Activated CD8-positive, alpha-beta T cell treated with anti-CD3 and anti-CD28 coated beads for 36 hours (primary cell): ENCODE data around the gene CNOT4. TPM values are rescaled to one million over a fixed set of nuclear protein-coding genes. Genes with fewer than 3 reads are reported as not detected.
A peak's percentile ranks its signal among the peaks of the same experiment; 100 is the strongest.

ENCODE experiments used
- ATAC-seq: fragments of 200-7000 bp; cut with Tn5 transposase; one replicate; pipeline ENCODE4 v1.10.0; 2021; ENCODE audit warnings: mild to moderate bottlenecking, moderate library complexity
- CTCF ChIA-PET: fragments of 350-600 bp; sonication (Branson Sonifier 250); formaldehyde crosslinking; loops from one replicate; lab custom pipeline; 2021; ENCODE audit warnings: antibody characterized with exemption; lab: Charles Lee
- POLR2A ChIA-PET: fragments of 350-600 bp; sonication (Branson Sonifier 250); formaldehyde crosslinking; loops from one replicate; lab custom pipeline; 2021; ENCODE audit warnings: antibody characterized with exemption; lab: Charles Lee
- DNase-seq: peaks from one replicate; pipeline ENCODE4 v3.0.0-alpha.2; 2020
- H3K27ac Mint-ChIP-seq: one replicate; pipeline ENCODE4 v1.8.0; 2021; ENCODE audit warnings: mild to moderate bottlenecking, mixed read lengths
- H3K27me3 Mint-ChIP-seq: one replicate; pipeline ENCODE4 v1.8.0; 2021; ENCODE audit warnings: mixed read lengths
- H3K36me3 Mint-ChIP-seq: one replicate; pipeline ENCODE4 v1.8.0; 2021; ENCODE audit warnings: low read depth, mixed read lengths
- H3K4me1 Mint-ChIP-seq: one replicate; pipeline ENCODE4 v1.8.0; 2021; ENCODE audit warnings: low read depth, mixed read lengths
- H3K4me3 Mint-ChIP-seq: one replicate; pipeline ENCODE4 v1.8.0; 2021; ENCODE audit warnings: mild to moderate bottlenecking, moderate library complexity, mixed read lengths
- H3K9me3 Mint-ChIP-seq: one replicate; pipeline ENCODE4 v1.8.0; 2021; ENCODE audit warnings: mixed read lengths
- CTCF ChIP-seq: fragments of 200-600 bp; IDR thresholded peaks from one replicate; pipeline ENCODE4 v1.8.0; 2022; ENCODE audit warnings: antibody characterized with exemption, mild to moderate bottlenecking
- intact Hi-C: fragments of 100-400 bp; cut with micrococcal nuclease; formaldehyde crosslinking; loops from one replicate; pipeline ENCODE4 v1.10.0; 2022
- total RNA-seq, 2 experiments: library from RNA; stranded (reverse); gene quantifications; one replicate each; pipeline ENCODE4 v1.2.3, GENCODE V29; 2021

The CNOT4 gene
- total RNA-seq, 2 experiments from 2014 or later: 22.0 to 23.6 TPM

DNA sequence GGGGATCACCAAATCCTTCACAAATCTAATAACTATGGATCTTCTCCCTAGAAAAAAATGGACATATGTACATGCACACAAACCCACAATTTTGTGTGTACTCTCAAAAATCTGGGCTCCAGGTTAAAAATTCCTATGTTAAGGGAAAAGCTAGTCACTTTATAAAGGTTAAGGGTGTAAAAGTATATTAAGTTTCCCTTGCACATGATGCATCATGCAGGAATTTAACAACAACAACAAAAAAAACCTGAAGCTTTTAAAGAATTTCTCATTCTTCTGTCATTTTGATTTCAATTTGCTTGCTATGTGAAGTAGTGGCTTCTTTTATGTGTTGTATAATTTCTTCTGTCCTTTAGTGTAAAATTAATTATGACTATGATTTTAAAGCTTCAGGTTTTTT, 123.7 kb downstream of the CNOT4 start:
- POLR2A ChIA-PET: no interaction called here
- no peak overlapping the region for H3K4me3 Mint-ChIP-seq
- TF ChIP-seq CTCF: no peak
- H3K36me3 Mint-ChIP-seq: peaks cover 4% of the 10 kb centered on the region
- no peaks in the 10 kb centered on the region for H3K27me3 Mint-ChIP-seq
- CTCF ChIA-PET: no interaction called here
- no peaks in the 10 kb centered on the region for H3K9me3 Mint-ChIP-seq
- no peak overlapping the region for H3K27ac Mint-ChIP-seq
- no peak for ATAC-seq
- no peaks in the 10 kb centered on the region for H3K4me1 Mint-ChIP-seq
- DNase-seq: no peak
- intact Hi-C loops: no loop called here

- no peak for TF ChIP-seq CTCF
- ChIA-PET CTCF (no interaction called here), POLR2A (no interaction called here)
These were observed 124.7 kb downstream of the CNOT4 start for GRCh38 chr7:135385209-135385608.

DNA sequence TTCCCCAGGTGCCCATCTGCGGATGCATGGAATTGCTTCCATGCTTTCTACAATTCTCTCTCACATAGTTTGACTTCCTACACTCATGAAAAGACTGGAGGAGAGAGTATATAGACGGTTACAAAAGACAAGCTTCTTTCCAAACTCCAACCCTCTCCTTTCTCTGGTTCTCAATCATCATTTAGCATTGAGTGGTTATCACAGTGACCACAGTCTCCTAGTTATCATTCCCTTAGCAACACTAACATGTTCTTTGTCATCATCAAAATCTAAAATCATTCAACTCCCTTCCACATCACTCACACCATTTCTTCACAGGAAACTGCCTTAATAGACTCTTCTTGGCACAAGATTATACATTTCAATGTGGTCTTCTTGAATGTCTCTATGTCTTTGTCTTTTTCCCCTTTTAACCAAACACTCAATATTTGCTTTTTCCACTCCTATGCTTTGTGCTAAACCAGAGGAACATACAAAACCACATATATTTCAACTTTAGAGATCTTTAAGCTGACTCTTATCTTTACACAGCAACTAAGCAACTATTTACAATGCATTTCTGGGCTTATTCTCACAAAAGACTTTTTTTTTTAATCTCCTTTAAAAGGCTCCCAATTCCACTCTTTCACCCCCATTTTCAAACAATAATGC, 126.3 kb downstream of the CNOT4 start:
- ChIA-PET POLR2A (no interaction called here), CTCF (interaction anchor here (1.4 kb wide), 1 partner anchor 109 kb away, joined by 4 read pairs; no protein-coding TSS in a partner anchor)
- H3K27ac Mint-ChIP-seq: no peak overlapping the region

More at GRCh38 chr7:135385209-135385608, 124.7 kb downstream of the CNOT4 start:
- no peak for ATAC-seq
- no peak overlapping the region for H3K27ac Mint-ChIP-seq
- H3K36me3 Mint-ChIP-seq: peaks cover 5% of the 10 kb centered on the region
- no peaks in the 10 kb centered on the region for H3K4me1 Mint-ChIP-seq
- DNase-seq: no peak
- no peaks in the 10 kb centered on the region for H3K27me3 Mint-ChIP-seq
- intact Hi-C loops: no loop called here
- H3K9me3 Mint-ChIP-seq: no peaks in the 10 kb centered on the region
- no peak overlapping the region for H3K4me3 Mint-ChIP-seq

DNA sequence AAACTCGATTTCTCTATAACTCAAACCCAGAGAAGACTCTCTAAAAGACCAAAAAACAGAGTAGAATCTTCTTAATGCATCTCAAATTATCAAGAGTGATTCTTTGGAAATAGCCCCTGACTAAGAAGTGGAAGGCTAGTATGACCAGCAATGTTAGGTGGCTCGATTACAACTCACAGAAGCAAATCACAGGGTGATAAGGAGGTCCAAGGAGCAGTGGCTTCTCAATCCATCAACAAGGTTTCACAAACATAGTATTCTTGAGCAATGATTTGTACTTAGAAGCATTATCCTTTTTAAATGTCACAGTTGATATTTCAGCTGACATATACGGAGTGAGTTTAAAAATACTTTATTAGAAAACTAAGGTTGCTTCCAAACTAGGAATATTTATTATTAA, 127.7 kb downstream of the CNOT4 start:
- no peak for ATAC-seq
- no peaks in the 10 kb centered on the region for H3K4me1 Mint-ChIP-seq
- H3K27me3 Mint-ChIP-seq: no peaks in the 10 kb centered on the region
- intact Hi-C loops: no loop called here
- DNase-seq: no peak
- no peak overlapping the region for H3K27ac Mint-ChIP-seq
- no peaks in the 10 kb centered on the region for H3K9me3 Mint-ChIP-seq
- H3K4me3 Mint-ChIP-seq: no peak overlapping the region
- peaks cover 6% of the 10 kb centered on the region for H3K36me3 Mint-ChIP-seq
- no peak for TF ChIP-seq CTCF
- ChIA-PET CTCF (interaction anchor here (1.3 kb wide), 1 partner anchor 108 kb away, joined by 4 read pairs; no protein-coding TSS in a partner anchor), POLR2A (no interaction called here)

More for the DNA sequence above, 126.3 kb downstream of the CNOT4 start:
- TF ChIP-seq CTCF: no peak
- no peaks in the 10 kb centered on the region for H3K4me1 Mint-ChIP-seq
- ATAC-seq (peak; percentile 30), DNase-seq (no peak)
- H3K36me3 Mint-ChIP-seq: peaks cover 6% of the 10 kb centered on the region
- no peaks in the 10 kb centered on the region for H3K9me3 Mint-ChIP-seq
- H3K27me3 Mint-ChIP-seq: no peaks in the 10 kb centered on the region
- intact Hi-C loops: no loop called here
- no peak overlapping the region for H3K4me3 Mint-ChIP-seq

GRCh38 chr7:135381369-135381768, 128.5 kb downstream of the CNOT4 start:
- no peak overlapping the region for H3K27ac Mint-ChIP-seq

More at GRCh38 chr7:135381369-135381768, 128.5 kb downstream of the CNOT4 start:
- peaks cover 2% of the 10 kb centered on the region for H3K36me3 Mint-ChIP-seq
- ATAC-seq (no peak), DNase-seq (no peak)
- intact Hi-C loops: no loop called here
- no peaks in the 10 kb centered on the region for H3K4me1 Mint-ChIP-seq
- no peaks in the 10 kb centered on the region for H3K9me3 Mint-ChIP-seq
- H3K4me3 Mint-ChIP-seq: no peak overlapping the region
- CTCF ChIA-PET: interaction anchor here (0.5 to 1.3 kb wide), 2 partner anchors 107 to 904 kb away, joined by 3 to 4 read pairs; no protein-coding TSS in a partner anchor
- no peaks in the 10 kb centered on the region for H3K27me3 Mint-ChIP-seq
- TF ChIP-seq CTCF: no peak
- POLR2A ChIA-PET: no interaction called here
